ENCODE measurements around the gene CDON.

The CDON gene

GRCh38 chr11:126054882-126055281 is 7.8 kb downstream of the CDON start:
- TF ChIP-seq, protein P1, sequence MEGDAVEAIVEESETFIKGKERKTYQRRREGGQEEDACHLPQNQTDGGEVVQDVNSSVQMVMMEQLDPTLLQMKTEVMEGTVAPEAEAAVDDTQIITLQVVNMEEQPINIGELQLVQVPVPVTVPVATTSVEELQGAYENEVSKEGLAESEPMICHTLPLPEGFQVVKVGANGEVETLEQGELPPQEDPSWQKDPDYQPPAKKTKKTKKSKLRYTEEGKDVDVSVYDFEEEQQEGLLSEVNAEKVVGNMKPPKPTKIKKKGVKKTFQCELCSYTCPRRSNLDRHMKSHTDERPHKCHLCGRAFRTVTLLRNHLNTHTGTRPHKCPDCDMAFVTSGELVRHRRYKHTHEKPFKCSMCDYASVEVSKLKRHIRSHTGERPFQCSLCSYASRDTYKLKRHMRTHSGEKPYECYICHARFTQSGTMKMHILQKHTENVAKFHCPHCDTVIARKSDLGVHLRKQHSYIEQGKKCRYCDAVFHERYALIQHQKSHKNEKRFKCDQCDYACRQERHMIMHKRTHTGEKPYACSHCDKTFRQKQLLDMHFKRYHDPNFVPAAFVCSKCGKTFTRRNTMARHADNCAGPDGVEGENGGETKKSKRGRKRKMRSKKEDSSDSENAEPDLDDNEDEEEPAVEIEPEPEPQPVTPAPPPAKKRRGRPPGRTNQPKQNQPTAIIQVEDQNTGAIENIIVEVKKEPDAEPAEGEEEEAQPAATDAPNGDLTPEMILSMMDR (IDR thresholded peaks at IDR 0.05): no peak
- TF ChIP-seq ZFX (IDR thresholded peaks at IDR 0.05; ENCODE audit: borderline replicate concordance): no peak
- H3K27ac ChIP-seq: no peak overlapping the region

GRCh38 chr11:126054408-126054807 is 8.3 kb downstream of the CDON start:
- no peak overlapping the region for H3K27ac ChIP-seq
- TF ChIP-seq ZFX (IDR thresholded peaks at IDR 0.05; ENCODE audit: borderline replicate concordance): no peak
- TF ChIP-seq, protein P1 (IDR thresholded peaks at IDR 0.05): no peak

GRCh38 chr11:126053415-126054286 is 9.0 kb downstream of the CDON start:
- TF ChIP-seq ZFX (IDR thresholded peaks at IDR 0.05; ENCODE audit: borderline replicate concordance): no peak
- TF ChIP-seq, protein P1 (IDR thresholded peaks at IDR 0.05): no peak
- no peak overlapping the region for H3K27ac ChIP-seq

DNA sequence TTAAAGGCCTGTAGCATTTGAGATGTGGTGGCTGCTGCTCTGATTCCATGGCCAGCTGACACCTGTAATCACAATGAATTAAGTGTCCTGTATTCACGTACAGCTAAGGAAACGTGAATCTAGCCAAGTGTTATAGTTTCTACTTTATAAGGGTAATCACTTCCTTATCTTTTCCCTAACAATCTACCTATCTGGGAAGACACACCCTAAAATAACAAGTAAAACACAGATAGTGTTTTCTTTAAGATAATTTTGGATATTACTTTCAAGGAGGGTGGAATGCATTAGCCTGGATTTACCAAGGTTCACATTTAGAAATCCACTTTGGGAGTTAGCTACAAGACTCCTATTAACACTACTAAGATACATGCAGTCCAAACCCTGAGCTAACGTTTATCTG is 11.5 kb downstream of the CDON start:
- H3K27ac ChIP-seq: no peak overlapping the region
- TF ChIP-seq ZFX (IDR thresholded peaks at IDR 0.05; ENCODE audit: borderline replicate concordance): no peak
- TF ChIP-seq, protein P1 (IDR thresholded peaks at IDR 0.05): no peak

- no peak overlapping the region for H3K27ac ChIP-seq
- TF ChIP-seq, protein P1 (IDR thresholded peaks at IDR 0.05): no peak
- TF ChIP-seq ZFX (IDR thresholded peaks at IDR 0.05; ENCODE audit: borderline replicate concordance): no peak
Measured at GRCh38 chr11:126049159-126049558, 13.5 kb downstream of the CDON start.

GRCh38 chr11:126048197-126048596 is 14.5 kb downstream of the CDON start:
- no peak overlapping the region for H3K27ac ChIP-seq
- TF ChIP-seq ZFX (IDR thresholded peaks at IDR 0.05; ENCODE audit: borderline replicate concordance): no peak
- TF ChIP-seq, protein P1 (IDR thresholded peaks at IDR 0.05): no peak

GRCh38 chr11:126046570-126047195 is 16.0 kb downstream of the CDON start:
- no peak for TF ChIP-seq ZFX (IDR thresholded peaks at IDR 0.05; ENCODE audit: borderline replicate concordance)
- TF ChIP-seq, protein P1 (IDR thresholded peaks at IDR 0.05): no peak
- no peak overlapping the region for H3K27ac ChIP-seq

Data from 22Rv1 (cell line).